Measurements from ENCODE around the gene VPS18. TPM values are rescaled to one million over a fixed set of nuclear protein-coding genes. Genes with fewer than 3 reads are reported as not detected.
A peak's percentile ranks its signal among the peaks of the same experiment; 100 is the strongest.
"Not testable (repeated sequence)": the region's sequence is repeated elsewhere in the genome, so short reads cannot be mapped to it uniquely, and the experiment has no call there.

VPS18 gene
- total RNA-seq, 6 experiments from 2014 or later = 27.7 to 33.1 (median 31.2) TPM

GRCh38 chr15:40859206-40859851 lies 34.9 kb upstream of the VPS18 start:
- DNase-seq = peak; percentile 67
- peaks cover 18% of the 10 kb centered on the region for H3K4me1 Mint-ChIP-seq (ENCODE audit: low read depth)
- peaks cover 21% of the 10 kb centered on the region for H3K27me3 Mint-ChIP-seq (ENCODE audit: insufficient read depth)
- H3K27ac Mint-ChIP-seq = no peak overlapping the region
- peak; percentile 92 for TF ChIP-seq CTCF (IDR thresholded peaks at IDR 0.05)
- H3K9me3 Mint-ChIP-seq = no peaks in the 10 kb centered on the region
- no peaks in the 10 kb centered on the region for H3K36me3 Mint-ChIP-seq (ENCODE audit: low read depth)
- no peak overlapping the region for H3K4me3 Mint-ChIP-seq

GRCh38 chr15:40861147-40861546 lies 33.1 kb upstream of the VPS18 start:
- H3K4me3 Mint-ChIP-seq; H3K9me3 Mint-ChIP-seq; DNase-seq; H3K36me3 Mint-ChIP-seq (ENCODE audit: low read depth); H3K27ac Mint-ChIP-seq: not testable (repeated sequence)
- Mint-ChIP-seq H3K4me1 (ENCODE audit: low read depth) (peaks cover 22% of the 10 kb centered on the region), H3K27me3 (ENCODE audit: insufficient read depth) (peaks cover 24% of the 10 kb centered on the region)

GRCh38 chr15:40863660-40864270 lies 30.5 kb upstream of the VPS18 start:
- no peak for TF ChIP-seq CTCF (IDR thresholded peaks at IDR 0.05)
- Mint-ChIP-seq H3K4me1 (ENCODE audit: low read depth) (peaks cover 10% of the 10 kb centered on the region), H3K9me3 (no peaks in the 10 kb centered on the region), H3K36me3 (ENCODE audit: low read depth) (no peaks in the 10 kb centered on the region), H3K4me3 (no peak overlapping the region), H3K27me3 (ENCODE audit: insufficient read depth) (peaks cover 19% of the 10 kb centered on the region), H3K27ac (no peak overlapping the region)
- no peak for DNase-seq

GRCh38 chr15:40867199-40867598 lies 27.1 kb upstream of the VPS18 start:
- Mint-ChIP-seq H3K9me3 (no peaks in the 10 kb centered on the region), H3K4me3 (no peak overlapping the region), H3K4me1 (ENCODE audit: low read depth) (peaks cover 5% of the 10 kb centered on the region; the same call in 1 of the 2 replicates), H3K27ac (no peak overlapping the region), H3K36me3 (ENCODE audit: low read depth) (no peaks in the 10 kb centered on the region), H3K27me3 (ENCODE audit: insufficient read depth) (peaks cover 10% of the 10 kb centered on the region)
- no peak for DNase-seq
- no peak for TF ChIP-seq CTCF (IDR thresholded peaks at IDR 0.05)

- H3K9me3 Mint-ChIP-seq = no peaks in the 10 kb centered on the region
- H3K27ac Mint-ChIP-seq = no peak overlapping the region
- peaks cover 6% of the 10 kb centered on the region for H3K27me3 Mint-ChIP-seq (ENCODE audit: insufficient read depth)
- no peak overlapping the region for H3K4me3 Mint-ChIP-seq
- no peaks in the 10 kb centered on the region for H3K36me3 Mint-ChIP-seq (ENCODE audit: low read depth)
- TF ChIP-seq CTCF (IDR thresholded peaks at IDR 0.05) = no peak
- no peak for DNase-seq
- H3K4me1 Mint-ChIP-seq (ENCODE audit: low read depth) = peaks cover 12% of the 10 kb centered on the region
These were observed 24.6 kb upstream of the VPS18 start for GRCh38 chr15:40869686-40870085.

- no peaks in the 10 kb centered on the region for H3K36me3 Mint-ChIP-seq (ENCODE audit: low read depth)
- no peak overlapping the region for H3K4me3 Mint-ChIP-seq
- H3K4me1 Mint-ChIP-seq (ENCODE audit: low read depth) = peaks cover 14% of the 10 kb centered on the region
- TF ChIP-seq CTCF (IDR thresholded peaks at IDR 0.05) = no peak
- H3K27ac Mint-ChIP-seq = no peak overlapping the region
- H3K9me3 Mint-ChIP-seq = no peaks in the 10 kb centered on the region
- no peak for DNase-seq
- H3K27me3 Mint-ChIP-seq (ENCODE audit: insufficient read depth) = peaks cover 1% of the 10 kb centered on the region
These were observed 23.5 kb upstream of the VPS18 start for GRCh38 chr15:40870716-40871115.
